Left hindlimb (tissue), 1 donor: ENCODE measurements around the gene CAMK2G.

ENCODE experiments used
- DNase-seq: peaks from one replicate; pipeline ENCODE4 v3.0.0-alpha.2; 2018

The CAMK2G gene

DNA sequence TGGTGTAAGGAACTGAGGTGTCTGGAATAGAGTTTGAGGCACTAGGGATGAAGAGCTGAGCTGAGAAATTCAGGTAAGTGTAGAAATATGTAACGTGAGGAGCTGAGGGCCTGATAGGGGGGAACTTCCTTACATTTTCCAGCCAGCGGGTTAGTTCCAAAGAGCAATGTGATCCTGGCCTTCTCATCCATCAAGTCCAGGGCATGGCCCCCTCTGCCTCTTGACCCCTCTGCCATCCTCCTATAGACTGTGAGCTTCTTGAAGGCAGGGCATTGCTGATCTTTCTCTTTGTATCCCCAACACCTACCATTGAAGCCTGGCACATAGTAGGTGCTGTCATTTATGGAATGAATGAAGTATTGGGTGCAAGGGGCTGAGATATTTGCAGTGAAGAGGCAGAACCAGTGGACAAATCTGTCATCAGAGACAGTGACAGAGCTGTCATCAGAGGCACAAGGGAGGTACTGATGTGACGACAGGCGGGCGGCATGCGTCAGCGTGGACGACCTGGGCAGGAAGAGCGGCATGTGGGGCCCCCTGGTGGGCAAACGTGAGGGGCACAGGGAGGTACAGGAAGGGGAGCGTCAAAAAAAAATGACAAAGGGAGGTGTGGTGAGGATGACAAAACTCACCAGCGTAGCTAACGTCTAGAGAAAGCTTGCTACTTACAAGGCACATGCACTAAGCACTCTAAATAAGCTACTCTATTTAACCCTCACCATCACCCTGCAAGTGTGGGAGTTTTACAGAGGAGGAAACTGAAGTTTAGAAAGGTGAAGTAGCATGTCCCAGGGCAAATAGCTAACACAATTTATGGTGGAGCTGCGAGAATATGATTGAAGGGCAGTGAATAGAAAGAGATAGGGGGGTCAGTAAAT lies 5.2 kb upstream of the CAMK2G start:
- peak; percentile 80 for DNase-seq

- no peak for DNase-seq
Observed at GRCh38 chr10:73878365-73878764, 4.0 kb upstream of the CAMK2G start.

GRCh38 chr10:73877533-73878160 lies 3.3 kb upstream of the CAMK2G start:
- no peak for DNase-seq

- DNase-seq: no peak
Observed at GRCh38 chr10:73876971-73877370, 2.6 kb upstream of the CAMK2G start.

DNA sequence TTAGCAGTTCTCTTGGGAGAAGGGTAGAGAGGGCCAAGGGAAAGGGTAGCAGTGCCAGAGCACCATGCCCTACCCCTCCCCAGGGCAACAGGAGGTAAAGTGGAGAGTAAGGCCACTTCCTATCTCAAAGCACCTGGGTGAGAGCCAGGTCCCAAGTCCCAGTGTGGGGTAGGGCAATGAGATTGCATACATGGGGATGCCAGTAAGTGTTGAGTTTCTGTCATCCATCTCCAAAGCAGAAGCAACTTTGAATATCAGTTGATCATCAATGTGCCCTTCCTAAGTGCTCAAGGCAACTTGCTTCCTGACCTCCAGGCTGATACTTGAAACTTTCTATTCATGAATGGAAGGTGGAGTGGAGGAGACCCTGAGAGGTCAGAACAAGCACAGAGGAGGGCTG lies 2.2 kb upstream of the CAMK2G start:
- no peak for DNase-seq

GRCh38 chr10:73876157-73876556 lies 1.8 kb upstream of the CAMK2G start:
- DNase-seq: no peak

DNA sequence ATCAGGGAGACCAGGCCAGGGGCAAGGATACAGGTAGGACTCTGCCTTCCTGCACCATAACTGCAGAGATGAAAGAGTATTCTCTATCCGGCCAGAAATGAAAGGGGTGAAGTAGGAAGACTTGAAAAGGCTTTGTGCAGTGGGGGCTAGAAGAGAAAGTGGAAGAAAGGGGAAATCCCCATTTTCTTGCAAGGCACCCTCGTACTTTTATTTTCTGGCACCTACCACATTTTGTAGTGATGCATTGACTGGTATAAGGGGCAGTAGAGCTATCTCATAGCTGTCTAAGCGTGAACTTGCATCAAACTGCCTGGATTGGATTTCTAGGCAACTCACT lies 752 bp upstream of the CAMK2G start:
- DNase-seq: no peak

- DNase-seq: peak; percentile 35
Observed at GRCh38 chr10:73873838-73874215, 528 bp downstream of the CAMK2G start.

- DNase-seq: no peak
Observed at GRCh38 chr10:73873142-73873837, 1.1 kb downstream of the CAMK2G start.

DNA sequence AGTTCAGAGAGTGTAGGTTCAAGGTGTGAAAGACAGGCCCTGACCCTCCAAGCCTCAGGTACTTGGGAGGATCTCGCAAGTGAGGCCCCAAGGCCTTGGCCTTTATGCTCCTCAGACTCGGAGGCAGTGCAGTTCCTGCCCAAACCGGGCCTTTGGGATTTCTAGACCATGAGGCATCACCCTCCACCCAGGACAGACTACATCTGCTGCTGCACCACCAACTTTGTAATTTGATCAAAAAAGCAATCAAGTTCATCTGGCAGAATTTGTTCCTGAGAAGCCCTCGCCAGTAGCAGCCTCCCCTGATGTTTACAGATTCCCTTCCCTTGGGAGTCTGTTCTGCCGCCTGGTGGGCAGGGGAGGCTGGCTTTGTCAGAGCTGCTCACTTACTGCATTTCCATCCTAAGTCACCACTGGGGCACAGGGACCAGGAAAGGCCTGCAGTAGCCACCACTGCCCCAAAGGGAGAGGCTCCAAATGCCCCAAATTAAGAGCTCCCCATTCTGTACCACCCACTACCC lies 2.1 kb downstream of the CAMK2G start:
- DNase-seq: no peak

DNA sequence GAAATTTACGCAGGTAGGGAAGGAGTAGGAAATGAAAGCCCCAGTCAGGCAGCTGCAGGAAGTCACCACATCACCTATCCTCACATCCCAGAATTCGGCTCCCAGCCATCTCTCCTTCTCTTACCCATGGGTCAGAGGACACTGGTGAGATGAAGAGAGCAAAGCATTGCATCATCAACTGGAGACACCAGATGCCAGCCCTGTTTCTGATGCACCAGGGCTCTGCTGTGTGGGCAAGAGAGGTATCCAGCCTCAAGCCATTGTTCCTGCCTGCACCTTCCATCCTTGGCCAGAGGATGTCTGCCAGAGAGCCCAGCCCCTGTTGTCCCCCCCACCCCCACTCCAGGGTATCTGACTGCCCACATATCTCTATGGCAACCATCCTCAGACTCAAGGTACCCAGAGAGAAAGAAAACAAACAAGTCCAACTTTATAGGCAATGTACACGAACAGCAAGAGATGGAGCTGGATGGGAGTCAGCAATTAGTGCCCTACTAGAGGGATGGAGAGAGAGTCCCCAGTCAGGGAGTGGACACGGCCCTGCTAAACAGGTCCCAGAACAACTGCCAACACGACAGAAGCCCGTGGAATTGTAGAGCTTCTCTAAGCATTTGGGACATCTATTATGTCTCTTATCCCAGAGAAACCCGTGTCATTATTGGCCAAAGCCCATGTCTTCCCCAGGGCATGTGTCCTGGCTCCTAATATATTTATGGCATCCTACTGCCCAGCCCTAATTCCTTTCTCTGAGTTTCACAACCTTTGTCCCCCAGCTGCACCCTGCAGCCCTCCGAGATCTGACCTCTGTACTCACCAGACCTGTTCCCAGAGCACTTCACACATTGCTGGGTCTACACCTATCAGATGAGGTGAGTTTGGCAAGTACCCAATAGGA lies 2.8 kb downstream of the CAMK2G start:
- DNase-seq: no peak

DNA sequence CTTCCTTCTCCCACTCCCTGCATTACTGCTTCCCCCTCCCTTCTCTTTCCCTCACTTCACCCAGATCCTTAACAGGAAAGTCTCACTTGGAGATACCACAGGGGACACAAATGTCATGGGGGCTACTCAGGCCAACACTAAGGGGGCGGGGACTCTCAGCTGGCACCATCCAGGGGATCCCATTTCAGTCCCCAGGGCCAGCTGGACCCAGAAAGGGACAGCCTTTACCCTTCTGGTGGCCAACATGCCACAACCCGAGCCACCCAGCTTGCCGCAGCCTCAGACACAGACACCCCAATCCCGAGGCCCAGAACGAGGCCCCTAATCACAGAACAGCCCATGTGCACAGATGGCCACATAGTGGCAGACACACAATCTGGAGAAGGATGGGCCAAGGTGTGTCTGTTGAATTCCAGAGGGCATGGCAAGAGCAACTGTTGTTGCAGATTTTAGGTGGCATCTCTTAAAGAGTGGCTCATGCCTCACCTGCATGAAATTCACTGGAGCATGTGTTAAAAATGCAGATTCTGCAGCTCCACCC lies 5.6 kb downstream of the CAMK2G start:
- DNase-seq: no peak

DNA sequence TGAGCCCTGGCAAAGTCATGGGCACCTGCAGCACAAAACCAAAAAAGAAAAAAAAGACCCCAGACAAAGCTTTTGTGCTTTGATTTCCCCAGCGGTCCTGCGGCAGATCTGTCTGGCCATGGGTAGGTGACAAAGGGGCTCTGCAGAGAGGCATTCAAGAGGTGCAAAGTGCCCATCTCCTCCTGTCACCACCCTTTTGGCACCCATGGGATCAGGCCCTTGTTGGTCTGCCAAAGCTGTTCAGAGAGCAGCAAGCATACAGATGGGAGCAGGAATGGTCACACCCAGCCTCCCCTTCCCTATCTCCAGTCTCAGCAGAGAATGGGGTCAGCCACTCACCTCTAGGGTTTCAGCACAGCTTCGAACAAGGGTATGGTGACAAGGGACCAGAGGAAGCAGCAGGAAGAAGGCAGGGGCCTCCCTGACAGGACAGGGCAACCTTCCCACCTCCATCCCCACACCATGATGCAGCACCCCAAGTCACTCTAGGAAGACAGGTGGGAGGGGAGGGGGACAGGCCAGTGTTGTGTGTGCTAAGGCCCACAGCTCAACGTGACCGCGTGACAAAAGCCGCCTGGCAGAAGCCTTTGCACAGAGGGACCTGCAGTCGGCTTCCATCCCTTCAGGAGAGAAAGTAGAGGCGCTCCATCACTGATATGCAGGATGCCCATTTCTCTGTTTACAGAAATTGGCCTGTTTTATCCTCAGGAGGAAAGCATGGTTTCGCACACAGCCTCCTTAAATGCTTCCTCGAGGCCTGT lies 6.3 kb downstream of the CAMK2G start:
- no peak for DNase-seq

- no peak for DNase-seq
Observed at GRCh38 chr10:73867126-73867807, 7.1 kb downstream of the CAMK2G start.

- DNase-seq: no peak
Observed at GRCh38 chr10:73866621-73867020, 7.7 kb downstream of the CAMK2G start.

- no peak for DNase-seq
Observed at GRCh38 chr10:73865459-73866442, 8.6 kb downstream of the CAMK2G start.

GRCh38 chr10:73865107-73865458 lies 9.3 kb downstream of the CAMK2G start:
- no peak for DNase-seq

DNA sequence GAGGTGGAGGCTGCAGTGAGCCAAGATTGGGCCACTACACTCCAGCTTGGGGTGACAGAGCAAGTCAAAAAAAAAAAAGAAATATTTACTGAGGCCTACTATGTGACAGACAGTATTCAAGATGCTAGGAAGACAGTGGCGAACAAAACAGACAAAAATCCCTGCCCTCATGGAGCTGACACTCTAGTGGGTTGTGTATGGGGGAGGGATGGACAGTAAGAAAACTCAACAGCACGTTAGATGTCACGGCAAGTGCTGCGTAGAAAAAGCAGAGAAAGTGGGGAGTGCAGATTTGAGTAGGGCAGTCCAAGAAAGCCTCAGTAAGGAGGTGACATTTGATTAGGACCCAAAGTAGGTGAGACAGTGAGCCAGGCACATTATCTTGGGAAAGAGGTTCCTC lies 10.1 kb downstream of the CAMK2G start:
- no peak for DNase-seq

DNA sequence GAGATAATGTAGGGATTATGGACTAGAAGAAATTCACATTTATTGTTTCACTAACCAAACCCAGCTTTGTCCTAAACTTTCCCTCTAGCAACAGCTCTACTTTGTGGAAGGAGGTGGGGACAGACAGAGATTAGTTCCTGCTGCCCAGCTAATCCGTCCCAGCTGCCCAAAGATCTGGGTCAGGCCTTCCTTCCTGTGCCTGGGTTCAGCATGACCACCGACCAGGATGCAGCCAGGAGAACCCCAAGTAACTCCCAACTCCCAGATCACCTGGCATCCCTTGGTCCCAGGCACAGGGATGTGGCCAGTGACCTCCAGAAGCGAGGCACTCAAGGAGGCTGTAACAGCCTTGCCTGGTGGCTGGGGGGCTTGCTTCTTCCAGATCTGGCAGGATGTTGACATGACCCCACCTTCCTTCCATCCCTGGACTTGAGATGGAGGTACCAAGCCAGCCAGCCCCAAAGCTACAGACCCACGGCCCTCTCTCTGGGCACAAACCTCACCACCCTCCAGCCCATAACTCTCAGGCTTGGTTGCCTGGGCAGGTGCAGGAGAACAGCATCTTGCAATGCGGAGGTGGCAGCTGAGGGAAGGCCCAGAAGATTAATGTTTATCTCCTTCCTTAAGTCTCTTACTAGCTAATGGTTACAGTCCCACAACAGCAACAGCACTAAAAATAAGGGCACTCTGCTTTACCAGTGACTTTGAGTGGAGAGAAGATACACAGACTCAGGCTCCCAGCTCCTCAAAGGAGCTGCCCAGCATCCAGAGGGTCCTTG lies 11.1 kb downstream of the CAMK2G start:
- DNase-seq: no peak
